ENCODE results near the gene KPTN. TPM values are rescaled to one million over a fixed set of nuclear protein-coding genes. Genes with fewer than 3 reads are reported as not detected.

Gene KPTN
- total and polyA plus RNA-seq, 2 of the 13 experiments (the other 11 are each of a cell fraction or from before 2014, with no cell fraction given), result 9.1 to 13.3 TPM

DNA sequence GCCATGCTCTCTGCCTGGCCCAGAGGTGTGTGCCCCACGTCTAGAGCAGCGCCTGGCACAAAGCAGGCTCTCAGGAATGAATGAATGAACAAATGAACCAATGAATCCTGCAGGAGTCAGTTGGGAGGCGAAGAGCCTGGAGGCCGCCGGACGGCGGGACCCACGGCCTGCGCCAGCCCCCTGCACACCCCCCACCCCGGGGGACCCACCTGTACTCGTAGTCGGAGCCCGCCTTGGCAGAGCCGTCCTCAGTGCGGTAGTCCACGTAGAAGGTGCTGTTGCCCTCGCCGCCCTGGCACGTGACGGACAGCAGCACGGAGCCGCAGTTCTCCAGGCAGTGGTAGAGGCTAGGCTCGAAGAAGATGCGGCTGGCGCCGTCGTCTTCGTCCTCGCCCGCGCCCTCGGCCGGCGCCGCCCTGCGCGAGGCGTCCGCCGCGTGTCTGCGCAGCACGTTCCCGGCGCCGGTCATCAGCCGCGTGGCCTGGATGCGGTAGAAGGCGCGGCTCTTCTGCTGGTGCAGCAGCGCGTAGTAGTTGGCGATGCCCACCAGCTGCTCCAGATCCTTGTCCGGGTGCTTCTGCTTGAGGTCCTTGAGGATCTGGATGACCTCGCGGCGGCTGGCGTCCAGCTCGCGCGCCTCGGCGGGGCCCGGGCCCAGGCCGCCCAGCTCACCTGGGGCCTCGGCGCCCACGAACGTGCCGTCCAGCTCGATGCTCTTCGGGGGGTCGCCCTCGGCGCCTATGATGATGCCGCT is 27.1 kb downstream of the KPTN start:
- Histone ChIP-seq H3K9me3 (ENCODE audit: low read length) (no peaks in the 10 kb centered on the region), H4K20me1 (ENCODE audit: insufficient read depth, low read length) (no peaks in the 10 kb centered on the region), H3K9ac (ENCODE audit: insufficient read depth, low read depth, low read length) (no peak overlapping the region), H3K4me3 (replicated peaks in 1 of 3; ENCODE audit: insufficient read depth in 1 of 3, low read depth in 2 of 3, low read length in 3 of 3) (no peak overlapping the region), H3K4me1 (ENCODE audit: insufficient read depth, low read length) (peaks cover 16% of the 10 kb centered on the region), H2AFZ (ENCODE audit: low read length) (no peak overlapping the region), H3K79me2 (ENCODE audit: insufficient read depth, low read length) (no peaks in the 10 kb centered on the region), H3K36me3 (replicated peaks in 1 of 2; ENCODE audit: control insufficient read depth in 1 of 2, insufficient read depth in 2 of 2, low read length in 2 of 2) (no peaks in the 10 kb centered on the region), H3K27me3 (ENCODE audit: control insufficient read depth in 1 of 2, insufficient read depth in 2 of 2, low read length in 2 of 2) (peaks cover 5 to 54% of the 10 kb centered on the region in 2 experiments), H3K4me2 (ENCODE audit: low read depth, low read length) (no peak overlapping the region; the same call in 1 of the 2 replicates), H3K27ac (ENCODE audit: extremely low read length, insufficient read depth, low read length) (no peak overlapping the region)
- TF ChIP-seq ZNF263 (CRISPR knock-in tag; IDR thresholded peaks at IDR 0.05) (no peak), SCMH1 (CRISPR knock-in tag; IDR thresholded peaks at IDR 0.05; ENCODE audit: borderline replicate concordance) (no peak), ZNF672 (CRISPR knock-in tag; IDR thresholded peaks at IDR 0.05) (no peak), JDP2 (CRISPR knock-in tag; IDR thresholded peaks at IDR 0.05; ENCODE audit: borderline replicate concordance) (no peak), GABPB1 (CRISPR knock-in tag; IDR thresholded peaks at IDR 0.05) (no peak), CEBPG (CRISPR knock-in tag; IDR thresholded peaks at IDR 0.05) (no peak), ESRRA (CRISPR knock-in tag; IDR thresholded peaks at IDR 0.05; ENCODE audit: low read depth) (no peak), ZNF224 (CRISPR knock-in tag; IDR thresholded peaks at IDR 0.05) (no peak), MIER3 (CRISPR knock-in tag; IDR thresholded peaks at IDR 0.05; ENCODE audit: borderline replicate concordance) (no peak), MYC (CRISPR knock-in tag; IDR thresholded peaks at IDR 0.05; ENCODE audit: borderline replicate concordance) (no peak), SP1 (IDR thresholded peaks at IDR 0.05) (no peak), SP1 (CRISPR knock-in tag; IDR thresholded peaks at IDR 0.05) (no peak), HMG20A (CRISPR knock-in tag; IDR thresholded peaks at IDR 0.05; ENCODE audit: borderline replicate concordance) (no peak)
- TF ChIP-seq, protein P1, sequence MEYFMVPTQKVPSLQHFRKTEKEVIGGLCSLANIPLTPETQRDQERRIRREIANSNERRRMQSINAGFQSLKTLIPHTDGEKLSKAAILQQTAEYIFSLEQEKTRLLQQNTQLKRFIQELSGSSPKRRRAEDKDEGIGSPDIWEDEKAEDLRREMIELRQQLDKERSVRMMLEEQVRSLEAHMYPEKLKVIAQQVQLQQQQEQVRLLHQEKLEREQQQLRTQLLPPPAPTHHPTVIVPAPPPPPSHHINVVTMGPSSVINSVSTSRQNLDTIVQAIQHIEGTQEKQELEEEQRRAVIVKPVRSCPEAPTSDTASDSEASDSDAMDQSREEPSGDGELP (IDR thresholded peaks at IDR 0.05; ENCODE audit: borderline replicate concordance, low read depth), result no peak
- TF ChIP-seq, protein P2, sequence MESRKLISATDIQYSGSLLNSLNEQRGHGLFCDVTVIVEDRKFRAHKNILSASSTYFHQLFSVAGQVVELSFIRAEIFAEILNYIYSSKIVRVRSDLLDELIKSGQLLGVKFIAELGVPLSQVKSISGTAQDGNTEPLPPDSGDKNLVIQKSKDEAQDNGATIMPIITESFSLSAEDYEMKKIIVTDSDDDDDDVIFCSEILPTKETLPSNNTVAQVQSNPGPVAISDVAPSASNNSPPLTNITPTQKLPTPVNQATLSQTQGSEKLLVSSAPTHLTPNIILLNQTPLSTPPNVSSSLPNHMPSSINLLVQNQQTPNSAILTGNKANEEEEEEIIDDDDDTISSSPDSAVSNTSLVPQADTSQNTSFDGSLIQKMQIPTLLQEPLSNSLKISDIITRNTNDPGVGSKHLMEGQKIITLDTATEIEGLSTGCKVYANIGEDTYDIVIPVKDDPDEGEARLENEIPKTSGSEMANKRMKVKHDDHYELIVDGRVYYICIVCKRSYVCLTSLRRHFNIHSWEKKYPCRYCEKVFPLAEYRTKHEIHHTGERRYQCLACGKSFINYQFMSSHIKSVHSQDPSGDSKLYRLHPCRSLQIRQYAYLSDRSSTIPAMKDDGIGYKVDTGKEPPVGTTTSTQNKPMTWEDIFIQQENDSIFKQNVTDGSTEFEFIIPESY (CRISPR knock-in tag; IDR thresholded peaks at IDR 0.05), result no peak
- TF ChIP-seq, protein P3, sequence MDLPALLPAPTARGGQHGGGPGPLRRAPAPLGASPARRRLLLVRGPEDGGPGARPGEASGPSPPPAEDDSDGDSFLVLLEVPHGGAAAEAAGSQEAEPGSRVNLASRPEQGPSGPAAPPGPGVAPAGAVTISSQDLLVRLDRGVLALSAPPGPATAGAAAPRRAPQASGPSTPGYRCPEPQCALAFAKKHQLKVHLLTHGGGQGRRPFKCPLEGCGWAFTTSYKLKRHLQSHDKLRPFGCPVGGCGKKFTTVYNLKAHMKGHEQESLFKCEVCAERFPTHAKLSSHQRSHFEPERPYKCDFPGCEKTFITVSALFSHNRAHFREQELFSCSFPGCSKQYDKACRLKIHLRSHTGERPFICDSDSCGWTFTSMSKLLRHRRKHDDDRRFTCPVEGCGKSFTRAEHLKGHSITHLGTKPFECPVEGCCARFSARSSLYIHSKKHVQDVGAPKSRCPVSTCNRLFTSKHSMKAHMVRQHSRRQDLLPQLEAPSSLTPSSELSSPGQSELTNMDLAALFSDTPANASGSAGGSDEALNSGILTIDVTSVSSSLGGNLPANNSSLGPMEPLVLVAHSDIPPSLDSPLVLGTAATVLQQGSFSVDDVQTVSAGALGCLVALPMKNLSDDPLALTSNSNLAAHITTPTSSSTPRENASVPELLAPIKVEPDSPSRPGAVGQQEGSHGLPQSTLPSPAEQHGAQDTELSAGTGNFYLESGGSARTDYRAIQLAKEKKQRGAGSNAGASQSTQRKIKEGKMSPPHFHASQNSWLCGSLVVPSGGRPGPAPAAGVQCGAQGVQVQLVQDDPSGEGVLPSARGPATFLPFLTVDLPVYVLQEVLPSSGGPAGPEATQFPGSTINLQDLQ (CRISPR knock-in tag; IDR thresholded peaks at IDR 0.05), result no peak
- TF ChIP-seq, protein P4, sequence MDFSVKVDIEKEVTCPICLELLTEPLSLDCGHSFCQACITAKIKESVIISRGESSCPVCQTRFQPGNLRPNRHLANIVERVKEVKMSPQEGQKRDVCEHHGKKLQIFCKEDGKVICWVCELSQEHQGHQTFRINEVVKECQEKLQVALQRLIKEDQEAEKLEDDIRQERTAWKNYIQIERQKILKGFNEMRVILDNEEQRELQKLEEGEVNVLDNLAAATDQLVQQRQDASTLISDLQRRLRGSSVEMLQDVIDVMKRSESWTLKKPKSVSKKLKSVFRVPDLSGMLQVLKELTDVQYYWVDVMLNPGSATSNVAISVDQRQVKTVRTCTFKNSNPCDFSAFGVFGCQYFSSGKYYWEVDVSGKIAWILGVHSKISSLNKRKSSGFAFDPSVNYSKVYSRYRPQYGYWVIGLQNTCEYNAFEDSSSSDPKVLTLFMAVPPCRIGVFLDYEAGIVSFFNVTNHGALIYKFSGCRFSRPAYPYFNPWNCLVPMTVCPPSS (IDR thresholded peaks at IDR 0.05), result no peak
- FAIRE-seq, result no peak
- ATAC-seq, result no peak
- CTCF ChIA-PET (ENCODE audit: low intra/inter-chr PET ratio, low total read pairs), result no interaction called here
- WGBS (ENCODE audit: low lambda C conversion rate), result 51% methylated on average over 20 of the region's 77 CpGs
- DNase-seq (ENCODE audit: low spot score), result no peak
- intact Hi-C loops (cut with micrococcal nuclease; ENCODE audit: unreplicated experiment) (no loop called here), in situ Hi-C loops (cut with HindIII; ENCODE audit: extremely low pct_ligation_motif_present, low pct_unique_long_range_greater_than_20kb) (no loop called here)
- POLR2A ChIA-PET, result no interaction called here
- BruUV-seq (replicated peaks), result no TSS peak
